ENCODE data around the gene HAVCR1. TPM values are rescaled to one million over a fixed set of nuclear protein-coding genes. Genes with fewer than 3 reads are reported as not detected.

HAVCR1 gene
- polyA plus RNA-seq, 1 donor (not counting 4 experiments of a cell fraction or from before 2014, with no cell fraction given): not detected

DNA sequence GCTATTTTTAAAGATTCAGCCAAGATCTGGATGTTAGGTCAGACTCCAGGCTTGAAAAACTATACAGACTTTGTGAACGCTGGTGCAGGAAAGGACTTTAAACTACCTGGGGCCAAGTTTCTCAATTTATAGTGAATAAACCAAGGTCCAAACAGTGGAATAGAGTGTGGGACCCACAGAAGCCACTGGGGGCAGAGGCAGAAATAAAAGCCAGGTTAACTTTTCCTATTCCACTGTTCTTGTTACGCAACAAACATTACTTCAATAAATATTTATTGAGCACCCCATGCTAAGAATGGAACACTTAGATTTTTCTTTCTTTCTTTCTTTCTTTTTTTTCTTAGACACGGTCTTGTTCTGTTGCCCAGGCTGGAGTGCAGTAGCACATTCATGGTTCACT is 11.0 kb upstream of the HAVCR1 start:
- Histone ChIP-seq H3K36me3 (ENCODE audit: control insufficient read depth in 2 of 2, extremely low read depth in 1 of 2, insufficient read depth in 2 of 2, low read length in 2 of 2) (no peaks in the 10 kb centered on the region), H3K79me2 (ENCODE audit: control insufficient read depth, insufficient read depth, low read length) (no peaks in the 10 kb centered on the region), H3K9me3 (ENCODE audit: control insufficient read depth, low read depth, low read length) (peaks cover 2% of the 10 kb centered on the region), H3K4me1 (ENCODE audit: control insufficient read depth, extremely low read depth, insufficient read depth, low read length) (no peaks in the 10 kb centered on the region), H3K9ac (ENCODE audit: control insufficient read depth, extremely low read depth, insufficient read depth, low read length) (no peak overlapping the region), H3K9me1 (ENCODE audit: control insufficient read depth, extremely low read depth, insufficient read depth, low read length) (no peaks in the 10 kb centered on the region), H3K4me2 (ENCODE audit: control insufficient read depth, extremely low read depth, insufficient read depth, low read depth, low read length) (no peak overlapping the region), H3K4me3 (ENCODE audit: control insufficient read depth in 2 of 3, extremely low read depth in 1 of 3, insufficient read depth in 2 of 3, low read depth in 1 of 3, low read length in 3 of 3) (no peak overlapping the region), H4K20me1 (ENCODE audit: control insufficient read depth, extremely low read depth, insufficient read depth, low read length) (no peaks in the 10 kb centered on the region), H3K27me3 (ENCODE audit: control insufficient read depth, extremely low read depth, insufficient read depth, low read length) (no peaks in the 10 kb centered on the region), H3K27ac (ENCODE audit: control insufficient read depth, insufficient read depth, low read length) (no peak overlapping the region), H2AFZ (ENCODE audit: control insufficient read depth, low read length) (no peak overlapping the region)
- DNase-seq (ENCODE audit: low read depth, low spot score) (no peak), FAIRE-seq (no peak)
- dilution Hi-C loops (cut with MboI; ENCODE audit: extremely low pct_ligation_motif_present, low sequenced_read_pairs): no loop called here
- no peak for TF ChIP-seq EZH2 (IDR thresholded peaks at IDR 0.05; ENCODE audit: low read length)
- TF ChIP-seq, protein P1, sequence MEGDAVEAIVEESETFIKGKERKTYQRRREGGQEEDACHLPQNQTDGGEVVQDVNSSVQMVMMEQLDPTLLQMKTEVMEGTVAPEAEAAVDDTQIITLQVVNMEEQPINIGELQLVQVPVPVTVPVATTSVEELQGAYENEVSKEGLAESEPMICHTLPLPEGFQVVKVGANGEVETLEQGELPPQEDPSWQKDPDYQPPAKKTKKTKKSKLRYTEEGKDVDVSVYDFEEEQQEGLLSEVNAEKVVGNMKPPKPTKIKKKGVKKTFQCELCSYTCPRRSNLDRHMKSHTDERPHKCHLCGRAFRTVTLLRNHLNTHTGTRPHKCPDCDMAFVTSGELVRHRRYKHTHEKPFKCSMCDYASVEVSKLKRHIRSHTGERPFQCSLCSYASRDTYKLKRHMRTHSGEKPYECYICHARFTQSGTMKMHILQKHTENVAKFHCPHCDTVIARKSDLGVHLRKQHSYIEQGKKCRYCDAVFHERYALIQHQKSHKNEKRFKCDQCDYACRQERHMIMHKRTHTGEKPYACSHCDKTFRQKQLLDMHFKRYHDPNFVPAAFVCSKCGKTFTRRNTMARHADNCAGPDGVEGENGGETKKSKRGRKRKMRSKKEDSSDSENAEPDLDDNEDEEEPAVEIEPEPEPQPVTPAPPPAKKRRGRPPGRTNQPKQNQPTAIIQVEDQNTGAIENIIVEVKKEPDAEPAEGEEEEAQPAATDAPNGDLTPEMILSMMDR (optimal IDR thresholded peaks at IDR 0.05 in 1 of 3, IDR thresholded peaks at IDR 0.05 in 1 of 3, conservative IDR thresholded peaks at IDR 0.05 in 1 of 3; ENCODE audit: extremely low read depth in 1 of 3, insufficient read depth in 2 of 3, low read length in 3 of 3): no peak

DNA sequence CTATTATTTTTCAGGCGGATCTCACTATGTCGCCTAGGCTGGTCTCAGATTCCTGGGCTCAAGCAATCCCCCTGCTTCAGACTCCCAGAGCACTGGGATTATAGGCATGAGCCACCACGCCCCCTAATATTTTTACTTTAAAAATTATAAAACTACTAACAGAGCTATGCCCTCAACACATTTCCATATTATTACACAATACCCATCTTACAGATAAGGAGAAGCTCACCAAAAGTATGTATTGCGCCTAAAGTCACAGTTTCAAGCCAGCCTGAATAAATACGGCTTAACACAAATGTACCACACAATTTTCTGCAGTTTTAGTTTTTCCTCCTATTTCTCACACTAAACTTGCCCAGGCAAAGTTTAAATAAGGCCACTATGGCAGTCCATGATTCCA is 9.9 kb upstream of the HAVCR1 start:
- FAIRE-seq (no peak), DNase-seq (ENCODE audit: low read depth, low spot score) (no peak)
- Histone ChIP-seq H3K9me3 (ENCODE audit: control insufficient read depth, low read depth, low read length) (peaks cover 2% of the 10 kb centered on the region), H3K4me2 (ENCODE audit: control insufficient read depth, extremely low read depth, insufficient read depth, low read depth, low read length) (no peak overlapping the region), H3K4me1 (ENCODE audit: control insufficient read depth, extremely low read depth, insufficient read depth, low read length) (no peaks in the 10 kb centered on the region), H3K4me3 (ENCODE audit: control insufficient read depth in 2 of 3, extremely low read depth in 1 of 3, insufficient read depth in 2 of 3, low read depth in 1 of 3, low read length in 3 of 3) (no peak overlapping the region), H2AFZ (ENCODE audit: control insufficient read depth, low read length) (no peak overlapping the region), H3K36me3 (ENCODE audit: control insufficient read depth in 2 of 2, extremely low read depth in 1 of 2, insufficient read depth in 2 of 2, low read length in 2 of 2) (no peaks in the 10 kb centered on the region), H3K27ac (ENCODE audit: control insufficient read depth, insufficient read depth, low read length) (no peak overlapping the region), H3K79me2 (ENCODE audit: control insufficient read depth, insufficient read depth, low read length) (no peaks in the 10 kb centered on the region), H3K27me3 (ENCODE audit: control insufficient read depth, extremely low read depth, insufficient read depth, low read length) (no peaks in the 10 kb centered on the region), H3K9ac (ENCODE audit: control insufficient read depth, extremely low read depth, insufficient read depth, low read length) (no peak overlapping the region), H3K9me1 (ENCODE audit: control insufficient read depth, extremely low read depth, insufficient read depth, low read length) (no peaks in the 10 kb centered on the region), H4K20me1 (ENCODE audit: control insufficient read depth, extremely low read depth, insufficient read depth, low read length) (no peaks in the 10 kb centered on the region)
- dilution Hi-C loops (cut with MboI; ENCODE audit: extremely low pct_ligation_motif_present, low sequenced_read_pairs): no loop called here
- TF ChIP-seq, protein P1 (optimal IDR thresholded peaks at IDR 0.05 in 1 of 3, IDR thresholded peaks at IDR 0.05 in 1 of 3, conservative IDR thresholded peaks at IDR 0.05 in 1 of 3; ENCODE audit: extremely low read depth in 1 of 3, insufficient read depth in 2 of 3, low read length in 3 of 3): no peak
- TF ChIP-seq EZH2 (IDR thresholded peaks at IDR 0.05; ENCODE audit: low read length): no peak
